Adrenal gland (tissue), 12 donors: Measurements from ENCODE around the gene BTBD9. TPM values are rescaled to one million over a fixed set of nuclear protein-coding genes. Genes with fewer than 3 reads are reported as not detected.

Experiments
- DNase-seq, 7 donors: peaks; one replicate each; pipeline ENCODE4 v3.0.0-alpha.2; 2019 to 2020
- H3K27ac ChIP-seq, 5 donors: fragments of 200-600 bp; sonication (generic) in 4 of 5; 1 replicate in 3 of 5; 2 replicates in 2 of 5; pipeline versions ENCODE4 v1.5.1 to v1.8.0; 2016 to 2020; ENCODE audit warnings: mild to moderate bottlenecking in 1 of 5
- H3K27me3 ChIP-seq: fragments of 200-600 bp; 2 replicates; pipeline ENCODE4 v1.8.0; 2021
- H3K36me3 ChIP-seq, 2 donors: fragments of 200-600 bp; replicated peaks in 1 of 2; 1 replicate in 1 of 2; 2 replicates in 1 of 2; pipeline versions ENCODE4 v1.5.1 to v1.8.0; 2018 to 2022
- H3K4me1 ChIP-seq, 2 donors: fragments of 200-600 bp; replicated peaks in 1 of 2; 1 replicate in 1 of 2; 2 replicates in 1 of 2; pipeline versions ENCODE4 v1.5.1 to v1.8.0; 2018 to 2021
- H3K4me3 ChIP-seq, 4 donors: fragments of 200-600 bp; sonication (generic) in 3 of 4; one replicate each; pipeline ENCODE4 v1.5.1; 2016 to 2018
- H3K9me3 ChIP-seq, 3 donors: fragments of 200-600 bp; sonication (generic) in 1 of 3; replicated peaks in 1 of 3; 1 replicate in 2 of 3; 2 replicates in 1 of 3; pipeline versions ENCODE4 v1.5.1 to v1.8.0; 2016 to 2021
- CTCF ChIP-seq, 6 experiments: fragments of 450-650 bp in 4 of 6; fragments of 200-600 bp in 2 of 6; sonication (generic) in 1 of 6; IDR thresholded peaks; 1 replicate in 5 of 6; 2 replicates in 1 of 6; pipeline versions ENCODE4 v1.5.1 to v1.8.0; 2016 to 2021; ENCODE audit warnings: antibody characterized with exemption in 6 of 6, mild to moderate bottlenecking in 2 of 6, moderate library complexity in 1 of 6
- POLR2A ChIP-seq, 2 donors: fragments of 450-650 bp; IDR thresholded peaks; one replicate each; pipeline ENCODE4 v1.6.1; 2017; ENCODE audit warnings: antibody characterized with exemption in 2 of 2, mild to moderate bottlenecking in 2 of 2, moderate library complexity in 1 of 2
- WGBS, 4 donors: extraction: QIAGEN DNeasy Blood & Tissue Kit in 2 of 4; methylation state at CpG; one replicate each; pipeline versions ENCODE4 v1.1.5 to v1.1.7; 2013 to 2017; 5-methylcytosine and 5-hydroxymethylcytosine counted together
- intact Hi-C, 2 donors: fragments of 100-400 bp; cut with DNase I; formaldehyde crosslinking; loops; one replicate each; pipeline versions ENCODE4 v1.14.1 to v1.15.0; 2022 to 2023
- polyA plus RNA-seq, 3 donors: library from polyadenylated mRNA; stranded (reverse); fragments of 200-250 nt in 2 of 3; fragments of 350-450 nt in 1 of 3; fragmentation: Illumina TruSeq in 1 of 3; extraction: RNeasy Lipid Tissue Mini Kit (QIAGEN cat#74804) in 1 of 3; gene quantifications; one replicate each; pipeline ENCODE4 v1.2.3, GENCODE V29; 2013 to 2014
- total RNA-seq, 9 donors: library from RNA; depleted of rRNA in 4 of 9; stranded (reverse); fragments of >200 nt in 4 of 9; fragments of 120-200 nt in 1 of 9; fragmentation: NEBNext Ultra II Directional in 1 of 9; extraction: Animal tissue kit (Norgen Biotek cat#: 25700) in 1 of 9; gene quantifications; one replicate each; pipeline versions ENCODE4 v1.1.0 to v1.2.4, GENCODE V29; 2013 to 2023
- donor health status: healthy with polysubstance abuse.
- donor health status: Bipolar disorder and iron deficiency.
- donor health status: DM: yes; HTN: yes; CAD: no.
- donor health status: DM: no; HTN: no; CAD: no.
- donor health status: DM: no; HTN: no; CAD: no.
- donor health status: DM: yes; HTN: yes; CAD: no.

The BTBD9 gene
- total and polyA plus RNA-seq, 12 donors = 2.4 to 29.6 (median 18.1) TPM

GRCh38 chr6:38193481-38194281 is 446.0 kb downstream of the BTBD9 start:
- peak in 2 of 7 donors; percentile 11 to 20 for DNase-seq
- intact Hi-C loops = no loop called here
- TF ChIP-seq POLR2A (IDR thresholded peaks at IDR 0.05) (no peak), CTCF (IDR thresholded peaks at IDR 0.05) (no peak)

GRCh38 chr6:38193051-38193450 is 446.7 kb downstream of the BTBD9 start:
- no peaks in the 10 kb centered on the region for H3K4me1 ChIP-seq
- H3K36me3 ChIP-seq = no peaks in the 10 kb centered on the region
- intact Hi-C loops = no loop called here
- no peak for TF ChIP-seq POLR2A (IDR thresholded peaks at IDR 0.05)
- TF ChIP-seq CTCF (IDR thresholded peaks at IDR 0.05) = no peak
- no peak overlapping the region for H3K27ac ChIP-seq
- peak in 2 of 7 donors; percentile 5 to 20 for DNase-seq
- no peaks in the 10 kb centered on the region for H3K9me3 ChIP-seq
- WGBS, 4 donors = 90 to 96% (median 93%) methylated on average over 7 of the region's 7 CpGs
- no peak overlapping the region for H3K4me3 ChIP-seq
- H3K27me3 ChIP-seq = no peaks in the 10 kb centered on the region

More at GRCh38 chr6:38193481-38194281, 446.0 kb downstream of the BTBD9 start:
- WGBS, 4 donors = 79 to 84% (median 83%) methylated on average over 6 to 9 of the region's 9 CpGs
- Histone ChIP-seq H3K9me3 (no peaks in the 10 kb centered on the region), H3K4me3 (no peak overlapping the region), H3K27me3 (no peaks in the 10 kb centered on the region), H3K27ac (no peak overlapping the region), H3K36me3 (no peaks in the 10 kb centered on the region), H3K4me1 (no peaks in the 10 kb centered on the region)

- no peak overlapping the region for H3K4me3 ChIP-seq
- intact Hi-C loops = no loop called here
- 81 to 90% (median 83%) methylated on average over 5 of the region's 5 CpGs for WGBS, 4 donors
- DNase-seq = peak in 2 of 7 donors; percentile 10 to 17
- TF ChIP-seq CTCF (IDR thresholded peaks at IDR 0.05) (no peak), POLR2A (IDR thresholded peaks at IDR 0.05) (no peak)
- H3K27ac ChIP-seq = no peak overlapping the region
- H3K9me3 ChIP-seq = no peaks in the 10 kb centered on the region
- H3K4me1 ChIP-seq = no peaks in the 10 kb centered on the region
- no peaks in the 10 kb centered on the region for H3K36me3 ChIP-seq
- no peaks in the 10 kb centered on the region for H3K27me3 ChIP-seq
Observed at GRCh38 chr6:38192487-38192886, 447.2 kb downstream of the BTBD9 start.

GRCh38 chr6:38192011-38192410 is 447.7 kb downstream of the BTBD9 start:
- Histone ChIP-seq H3K27ac (no peak overlapping the region), H3K4me1 (no peaks in the 10 kb centered on the region), H3K27me3 (no peaks in the 10 kb centered on the region), H3K4me3 (no peak overlapping the region), H3K36me3 (no peaks in the 10 kb centered on the region), H3K9me3 (no peaks in the 10 kb centered on the region)
- intact Hi-C loops = no loop called here
- DNase-seq = peak in 2 of 7 donors; percentile 5 to 25
- WGBS, 4 donors = 82 to 91% (median 89%) methylated on average over 9 of the region's 9 CpGs
- TF ChIP-seq POLR2A (IDR thresholded peaks at IDR 0.05) (no peak), CTCF (IDR thresholded peaks at IDR 0.05) (no peak)
